CD14-positive monocyte (primary cell): ENCODE results near the gene WNT5A. TPM values are rescaled to one million over a fixed set of nuclear protein-coding genes. Genes with fewer than 3 reads are reported as not detected.

Experiments
- DNase-seq, 3 donors: peaks; one replicate each; pipeline ENCODE4 v3.0.0-alpha.2; 2011 to 2022
- H2AFZ ChIP-seq: 2 replicates; pipeline ENCODE4 v1.6.0; 2012; ENCODE audit warnings: mild to moderate bottlenecking, low read depth, low read length, inconsistent platforms; ENCODE audit not compliant: insufficient read depth, poor library complexity, severe bottlenecking
- H3K27ac ChIP-seq, 2 donors: 1 replicate in 1 of 2; 2 replicates in 1 of 2; pipeline ENCODE4 v1.5.1; 2012 to 2013; ENCODE audit warnings: low read length in 2 of 2, control low read depth in 1 of 2, inconsistent platforms in 1 of 2, low read depth in 1 of 2, mild to moderate bottlenecking in 1 of 2
- H3K27me3 ChIP-seq, 2 donors: one replicate each; pipeline versions ENCODE4 v1.6.0 to v1.6.1; 2011 to 2013; ENCODE audit warnings: low read length in 2 of 2; ENCODE audit not compliant: control insufficient read depth in 2 of 2, insufficient read depth in 2 of 2
- H3K36me3 ChIP-seq, 2 donors: replicated peaks in 1 of 2; 1 replicate in 1 of 2; 2 replicates in 1 of 2; pipeline versions ENCODE4 v1.5.1 to v1.6.1; 2012 to 2013; ENCODE audit warnings: low read length in 2 of 2, control low read depth in 1 of 2, inconsistent platforms in 1 of 2, mild to moderate bottlenecking in 1 of 2; ENCODE audit not compliant: insufficient read depth in 2 of 2, control insufficient read depth in 1 of 2
- H3K4me1 ChIP-seq, 2 donors: 1 replicate in 1 of 2; 2 replicates in 1 of 2; pipeline versions ENCODE4 v1.5.1 to v1.6.1; 2012 to 2013; ENCODE audit warnings: low read length in 2 of 2, control low read depth in 1 of 2, inconsistent platforms in 1 of 2, mild to moderate bottlenecking in 1 of 2, moderate library complexity in 1 of 2; ENCODE audit not compliant: insufficient read depth in 2 of 2, control insufficient read depth in 1 of 2
- H3K4me2 ChIP-seq: replicated peaks from 2 replicates; pipeline ENCODE3; 2012; ENCODE audit warnings: low read length, moderate library complexity, mild to moderate bottlenecking; ENCODE audit not compliant: poor library complexity, severe bottlenecking; ENCODE audit errors: extremely low read depth
- H3K4me3 ChIP-seq, 3 experiments: fragments of 200-600 bp in 1 of 3; sonication (generic) in 1 of 3; replicated peaks in 1 of 3; 1 replicate in 2 of 3; 2 replicates in 1 of 3; pipeline ENCODE4 v1.5.1; 2011 to 2013; ENCODE audit warnings: low read length in 3 of 3, mild to moderate bottlenecking in 3 of 3, control low read depth in 2 of 3, low read depth in 2 of 3, inconsistent platforms in 1 of 3, moderate library complexity in 1 of 3
- H3K79me2 ChIP-seq: 2 replicates; pipeline ENCODE4 v1.6.0; 2012; ENCODE audit warnings: mild to moderate bottlenecking, control low read depth, inconsistent platforms, low read length, moderate library complexity; ENCODE audit not compliant: insufficient read depth
- H3K9ac ChIP-seq: 2 replicates; pipeline ENCODE4 v1.6.0; 2017; ENCODE audit warnings: low read length, mild to moderate bottlenecking; ENCODE audit not compliant: insufficient read depth, poor library complexity, severe bottlenecking
- H3K9me3 ChIP-seq, 2 donors: replicated peaks in 1 of 2; 1 replicate in 1 of 2; 2 replicates in 1 of 2; pipeline versions ENCODE4 v1.5.1 to v1.6.1; 2012 to 2013; ENCODE audit warnings: low read length in 2 of 2, control low read depth in 1 of 2; ENCODE audit not compliant: control insufficient read depth in 1 of 2, insufficient read depth in 1 of 2
- H4K20me1 ChIP-seq: 2 replicates; pipeline ENCODE4 v1.6.0; 2012; ENCODE audit warnings: mild to moderate bottlenecking, low read length, control low read depth, moderate library complexity; ENCODE audit not compliant: insufficient read depth
- H3K27ac Mint-ChIP-seq, 7 donors: one replicate each; pipeline ENCODE4 v1.8.0; 2020; ENCODE audit warnings: mild to moderate bottlenecking in 7 of 7, mixed read lengths in 7 of 7, moderate library complexity in 6 of 7, inconsistent platforms in 2 of 7
- H3K27me3 Mint-ChIP-seq, 3 donors: one replicate each; pipeline ENCODE4 v1.8.0; 2021 to 2022; ENCODE audit warnings: low read depth in 3 of 3, mild to moderate bottlenecking in 3 of 3, mixed read lengths in 3 of 3, moderate library complexity in 3 of 3, inconsistent platforms in 1 of 3
- H3K36me3 Mint-ChIP-seq, 2 donors: one replicate each; pipeline ENCODE4 v1.8.0; 2020; ENCODE audit warnings: mixed read lengths in 2 of 2, inconsistent platforms in 1 of 2, mild to moderate bottlenecking in 1 of 2
- H3K4me1 Mint-ChIP-seq: one replicate; pipeline ENCODE4 v1.8.0; 2020; ENCODE audit warnings: mild to moderate bottlenecking, mixed read lengths
- H3K4me3 Mint-ChIP-seq, 2 donors: one replicate each; pipeline ENCODE4 v1.8.0; 2020; ENCODE audit warnings: mild to moderate bottlenecking in 2 of 2, mixed read lengths in 2 of 2, moderate library complexity in 1 of 2
- H3K9me3 Mint-ChIP-seq, 7 donors: one replicate each; pipeline ENCODE4 v1.8.0; 2020 to 2022; ENCODE audit warnings: mixed read lengths in 7 of 7, mild to moderate bottlenecking in 6 of 7, moderate library complexity in 6 of 7, inconsistent platforms in 2 of 7
- CTCF ChIP-seq: fragments of 200-600 bp; IDR thresholded peaks from one replicate; pipeline ENCODE4 v1.8.0; 2022; ENCODE audit warnings: antibody characterized with exemption, mild to moderate bottlenecking
- WGBS: methylation state at CpG from one replicate; pipeline ENCODE4 v1.1.5; 2013; ENCODE audit warnings: missing lambda C conversion rate; ENCODE audit not compliant: insufficient coverage; 5-methylcytosine and 5-hydroxymethylcytosine counted together
- intact Hi-C, 2 donors: fragments of 100-400 bp; cut with micrococcal nuclease; formaldehyde crosslinking; loops; one replicate each; pipeline versions ENCODE4 v1.15.0 to v1.15.1; 2023
- polyA plus RNA-seq, 3 donors: library from polyadenylated mRNA; depleted of rRNA in 1 of 3; unstranded in 2 of 3; stranded (reverse) in 1 of 3; fragments of 300-500 nt in 2 of 3; fragments of >200 nt in 1 of 3; fragmentation: Illumina TruSeq in 2 of 3; gene quantifications; 1 replicate in 2 of 3; 2 replicates in 1 of 3; pipeline ENCODE4 v1.2.3, GENCODE V29; 2012 to 2021

Gene WNT5A
- polyA plus RNA-seq, 3 donors, result 0.01 to 0.03 TPM; not detected in 1

- Histone ChIP-seq H3K27ac (no peak overlapping the region), H3K4me2 (peak overlapping the region; percentile 63), H2AFZ (peak overlapping the region; percentile 66), H3K9ac (no peak overlapping the region), H3K9me3 (peaks cover 0 to 41% of the 10 kb centered on the region in 2 donors), H3K36me3 (no peaks in the 10 kb centered on the region), H3K27me3 (peaks cover 69 to 96% of the 10 kb centered on the region in 2 donors), H3K79me2 (no peaks in the 10 kb centered on the region), H3K4me1 (peaks cover 12 to 14% of the 10 kb centered on the region in 2 donors), H4K20me1 (no peaks in the 10 kb centered on the region), H3K4me3 (peak overlapping the region; percentile 35 to 68 (median 45))
- intact Hi-C loops, result loop anchor here (5.0 to 10.0 kb wide), 3 partner anchors 235 to 765 kb away; no protein-coding TSS in a partner anchor
- Mint-ChIP-seq H3K4me3 (peak overlapping the region; percentile 89 to 94), H3K4me1 (peaks cover 30% of the 10 kb centered on the region), H3K9me3 (peaks cover 0 to 19% (median 14%) of the 10 kb centered on the region in 7 donors), H3K27me3 (peaks cover 82 to 98% (median 90%) of the 10 kb centered on the region in 3 donors), H3K27ac (no peak overlapping the region), H3K36me3 (peaks cover 2 to 7% of the 10 kb centered on the region in 2 donors)
- WGBS, result under 1% methylated on average over 62 of the region's 71 CpGs
- TF ChIP-seq CTCF, result no peak
- no peak for DNase-seq
These were observed 505 bp upstream of the WNT5A start for GRCh38 chr3:55487381-55488241.

- Mint-ChIP-seq H3K27me3 (peaks cover 95 to 99% (median 96%) of the 10 kb centered on the region in 3 donors), H3K4me1 (peaks cover 30% of the 10 kb centered on the region), H3K36me3 (peaks cover 2 to 7% of the 10 kb centered on the region in 2 donors), H3K4me3 (peak overlapping the region in 1 of 2 donors; percentile 94), H3K9me3 (peaks cover 0 to 25% (median 14%) of the 10 kb centered on the region in 7 donors), H3K27ac (peak overlapping the region in 1 of 7 donors; percentile 75)
- Histone ChIP-seq H2AFZ (no peak overlapping the region), H3K27ac (no peak overlapping the region), H3K36me3 (no peaks in the 10 kb centered on the region), H3K27me3 (peaks cover 81 to 98% of the 10 kb centered on the region in 2 donors), H3K4me3 (peak overlapping the region in 1 of 3 experiments; percentile 68), H3K9me3 (peaks cover 0 to 52% of the 10 kb centered on the region in 2 donors), H4K20me1 (no peaks in the 10 kb centered on the region), H3K79me2 (no peaks in the 10 kb centered on the region), H3K4me2 (peak overlapping the region; percentile 63), H3K9ac (no peak overlapping the region), H3K4me1 (peaks cover 12 to 14% of the 10 kb centered on the region in 2 donors)
- intact Hi-C loops, result loop anchor here (5.0 to 10.0 kb wide), 3 partner anchors 236 to 766 kb away; no protein-coding TSS in a partner anchor
- DNase-seq, result no peak
- WGBS, result 3% methylated on average over 28 of the region's 49 CpGs
- no peak for TF ChIP-seq CTCF
These were observed 827 bp downstream of the WNT5A start for GRCh38 chr3:55486101-55486856.
